HEK293 (cell line): ENCODE measurements around the gene JAZF1.

ENCODE experiments used
- CTCF ChIA-PET: fragments of 350-600 bp; formaldehyde crosslinking; extraction: SDS; loops from one replicate; lab custom pipeline; 2021; ENCODE audit warnings: antibody characterized with exemption; lab: Yijun Ruan, JAX
- POLR2A ChIA-PET: fragments of 300-600 bp; formaldehyde crosslinking; extraction: SDS; loops from one replicate; lab custom pipeline; 2020; ENCODE audit warnings: antibody characterized with exemption, inconsistent platforms; lab: Yijun Ruan, JAX
- H3K27ac ChIP-seq: fragments of 200-500 bp; sonication (Bioruptor generic); 2 replicates; pipeline ENCODE4 v1.5.1; 2014; ENCODE audit warnings: low read depth, low read length, control low read depth, inconsistent platforms; ENCODE audit errors: extremely low read depth
- H3K36me3 ChIP-seq, 2 experiments: fragments of 200-500 bp in 1 of 2; sonication (Bioruptor generic) in 1 of 2; 1 replicate in 1 of 2; 2 replicates in 1 of 2; pipeline ENCODE4 v1.5.1; 2014 to 2017; ENCODE audit warnings: inconsistent platforms in 2 of 2, low read length in 2 of 2; ENCODE audit not compliant: control insufficient read depth in 2 of 2, insufficient read depth in 1 of 2
- H3K4me1 ChIP-seq: fragments of 200-500 bp; sonication (Bioruptor generic); 2 replicates; pipeline ENCODE4 v1.5.1; 2014; ENCODE audit warnings: mild to moderate bottlenecking, low read length, inconsistent platforms; ENCODE audit not compliant: control insufficient read depth, insufficient read depth
- H3K4me3 ChIP-seq: 2 replicates; pipeline ENCODE4 v1.5.1; 2011; ENCODE audit warnings: low read depth, mild to moderate bottlenecking, control low read depth, low read length, moderate library complexity
- H3K9me3 ChIP-seq: fragments of 200-500 bp; sonication (Bioruptor generic); 2 replicates; pipeline ENCODE4 v1.5.1; 2014; ENCODE audit warnings: low read depth, low read length, inconsistent platforms; ENCODE audit not compliant: control insufficient read depth, insufficient read depth
- KLF8 ChIP-seq: fragments of 450-650 bp; formaldehyde crosslinking; IDR thresholded peaks from 2 replicates; pipeline ENCODE4 v1.5.1; 2016; ENCODE audit warnings: missing biosample characterization, missing genetic modification characterization
- ZBTB7A ChIP-seq: fragments of 450-650 bp; formaldehyde crosslinking; IDR thresholded peaks from 2 replicates; pipeline ENCODE4 v1.5.1; 2016; ENCODE audit warnings: low read depth, missing biosample characterization, missing genetic modification characterization
- ZFHX2 ChIP-seq: fragments of 450-650 bp; formaldehyde crosslinking; conservative IDR thresholded peaks from 2 replicates; pipeline ENCODE4 v1.5.1; 2016; ENCODE audit warnings: missing biosample characterization, missing genetic modification characterization
- ZNF175 ChIP-seq: fragments of 450-650 bp; formaldehyde crosslinking; IDR thresholded peaks from 2 replicates; pipeline ENCODE4 v1.5.1; 2016; ENCODE audit warnings: missing biosample characterization, missing genetic modification characterization
- ZNF37A ChIP-seq: fragments of 450-650 bp; IDR thresholded peaks from 2 replicates; pipeline ENCODE4 v1.5.1; 2018; ENCODE audit warnings: missing biosample characterization, missing genetic modification characterization
- ZNF426 ChIP-seq: fragments of 450-650 bp; formaldehyde crosslinking; IDR thresholded peaks from 2 replicates; pipeline ENCODE4 v1.5.1; 2017; ENCODE audit warnings: missing biosample characterization, missing genetic modification characterization, mild to moderate bottlenecking, inconsistent platforms, moderate library complexity
- ZNF501 ChIP-seq: fragments of 450-650 bp; formaldehyde crosslinking; IDR thresholded peaks from 2 replicates; pipeline ENCODE4 v1.5.1; 2016; ENCODE audit warnings: missing biosample characterization, missing genetic modification characterization
- ZNF544 ChIP-seq: fragments of 450-650 bp; formaldehyde crosslinking; IDR thresholded peaks from 2 replicates; pipeline ENCODE4 v1.5.0; 2017; ENCODE audit warnings: missing biosample characterization, missing genetic modification characterization
- ZNF670 ChIP-seq: fragments of 450-650 bp; formaldehyde crosslinking; IDR thresholded peaks from 2 replicates; pipeline ENCODE4 v1.5.1; 2016; ENCODE audit warnings: missing biosample characterization, missing genetic modification characterization, low read depth
- ZNF791 ChIP-seq: fragments of 450-650 bp; formaldehyde crosslinking; IDR thresholded peaks from 2 replicates; pipeline ENCODE4 v1.5.1; 2016; ENCODE audit warnings: missing biosample characterization, missing genetic modification characterization
- ZNF792 ChIP-seq: fragments of 450-650 bp; formaldehyde crosslinking; IDR thresholded peaks from 2 replicates; pipeline ENCODE4 v1.5.1; 2016; ENCODE audit warnings: missing biosample characterization, missing genetic modification characterization
- TF ChIP-seq, protein P1 (sequence below): fragments of 450-650 bp; formaldehyde crosslinking; IDR thresholded peaks from 2 replicates; pipeline ENCODE4 v1.5.1; 2016; ENCODE audit warnings: missing biosample characterization, missing genetic modification characterization
- TF ChIP-seq, protein P2 (sequence below): fragments of 450-650 bp; formaldehyde crosslinking; IDR thresholded peaks from 2 replicates; pipeline ENCODE4 v1.5.1; 2016; ENCODE audit warnings: missing biosample characterization, missing genetic modification characterization
- TF ChIP-seq, protein P3 (sequence below): fragments of 450-650 bp; formaldehyde crosslinking; IDR thresholded peaks from 2 replicates; pipeline ENCODE4 v1.5.1; 2016; ENCODE audit warnings: missing biosample characterization, missing genetic modification characterization, low read depth
- TF ChIP-seq, protein P4 (sequence below): IDR thresholded peaks from 2 replicates; pipeline ENCODE4 v1.6.1; 2011; ENCODE audit warnings: mild to moderate bottlenecking, low read depth, low read length, borderline replicate concordance
- TF ChIP-seq, protein P5 (sequence below): fragments of 450-650 bp; formaldehyde crosslinking; IDR thresholded peaks from 2 replicates; pipeline ENCODE4 v1.5.1; 2016; ENCODE audit warnings: missing biosample characterization, missing genetic modification characterization
- TF ChIP-seq, protein P6 (sequence below): fragments of 450-650 bp; formaldehyde crosslinking; IDR thresholded peaks from 2 replicates; pipeline ENCODE4 v1.5.1; 2017; ENCODE audit warnings: missing biosample characterization, missing genetic modification characterization

The JAZF1 gene

DNA sequence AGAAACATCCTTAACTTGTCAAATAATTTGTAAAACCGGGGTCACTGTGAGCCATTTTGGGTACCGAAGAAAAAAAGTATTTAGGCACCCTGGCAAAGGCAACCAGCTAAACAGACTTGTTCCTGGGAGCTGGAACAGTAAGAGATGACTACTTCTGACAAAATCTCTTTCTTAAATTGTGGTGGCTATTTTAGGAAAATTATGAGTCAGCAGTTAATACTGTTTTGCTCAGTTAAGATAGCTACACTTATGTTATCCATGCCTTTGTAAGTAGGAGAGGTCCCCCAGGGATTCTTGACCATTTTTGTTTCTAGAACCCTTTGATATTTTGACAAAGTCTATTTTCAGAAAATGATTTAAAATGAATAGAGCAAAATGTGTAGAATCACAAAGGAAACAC, 372.0 kb downstream of the JAZF1 start (continued):
- TF ChIP-seq, protein P1, sequence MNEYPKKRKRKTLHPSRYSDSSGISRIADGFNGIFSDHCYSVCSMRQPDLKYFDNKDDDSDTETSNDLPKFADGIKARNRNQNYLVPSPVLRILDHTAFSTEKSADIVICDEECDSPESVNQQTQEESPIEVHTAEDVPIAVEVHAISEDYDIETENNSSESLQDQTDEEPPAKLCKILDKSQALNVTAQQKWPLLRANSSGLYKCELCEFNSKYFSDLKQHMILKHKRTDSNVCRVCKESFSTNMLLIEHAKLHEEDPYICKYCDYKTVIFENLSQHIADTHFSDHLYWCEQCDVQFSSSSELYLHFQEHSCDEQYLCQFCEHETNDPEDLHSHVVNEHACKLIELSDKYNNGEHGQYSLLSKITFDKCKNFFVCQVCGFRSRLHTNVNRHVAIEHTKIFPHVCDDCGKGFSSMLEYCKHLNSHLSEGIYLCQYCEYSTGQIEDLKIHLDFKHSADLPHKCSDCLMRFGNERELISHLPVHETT (tag by site-specific recombination): no peak
- TF ChIP-seq ZNF544 (tag by site-specific recombination): no peak
- no peak for TF ChIP-seq ZNF426 (tag by site-specific recombination)

DNA sequence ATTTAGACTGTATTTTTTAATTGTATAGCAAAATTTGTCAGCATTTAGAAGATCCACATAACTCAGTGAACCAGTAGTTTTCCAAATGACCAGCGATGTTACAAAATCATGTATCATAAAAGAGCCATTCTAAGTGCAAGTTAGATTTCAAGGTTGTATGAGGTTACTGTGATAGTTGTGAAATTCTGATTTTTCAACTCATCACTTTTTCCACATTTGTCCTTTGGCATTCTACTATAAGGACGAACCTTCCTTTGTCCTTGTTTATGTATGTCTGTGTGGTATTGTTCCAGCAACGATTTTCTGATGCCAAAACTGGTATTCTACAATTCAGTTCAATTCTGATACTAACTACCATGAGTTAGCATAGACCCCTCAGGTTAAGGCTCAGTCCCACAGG, 376.5 kb downstream of the JAZF1 start:
- Histone ChIP-seq H3K9me3 (no peaks in the 10 kb centered on the region), H3K4me1 (no peaks in the 10 kb centered on the region; the same call in 1 of the 2 replicates), H3K36me3 (peaks cover 0 to 7% of the 10 kb centered on the region in 2 experiments; a peak in 1 of 3 replicates), H3K27ac (no peak overlapping the region), H3K4me3 (no peak overlapping the region)
- CTCF ChIA-PET: no interaction called here
- POLR2A ChIA-PET: no interaction called here
- TF ChIP-seq, protein P2, sequence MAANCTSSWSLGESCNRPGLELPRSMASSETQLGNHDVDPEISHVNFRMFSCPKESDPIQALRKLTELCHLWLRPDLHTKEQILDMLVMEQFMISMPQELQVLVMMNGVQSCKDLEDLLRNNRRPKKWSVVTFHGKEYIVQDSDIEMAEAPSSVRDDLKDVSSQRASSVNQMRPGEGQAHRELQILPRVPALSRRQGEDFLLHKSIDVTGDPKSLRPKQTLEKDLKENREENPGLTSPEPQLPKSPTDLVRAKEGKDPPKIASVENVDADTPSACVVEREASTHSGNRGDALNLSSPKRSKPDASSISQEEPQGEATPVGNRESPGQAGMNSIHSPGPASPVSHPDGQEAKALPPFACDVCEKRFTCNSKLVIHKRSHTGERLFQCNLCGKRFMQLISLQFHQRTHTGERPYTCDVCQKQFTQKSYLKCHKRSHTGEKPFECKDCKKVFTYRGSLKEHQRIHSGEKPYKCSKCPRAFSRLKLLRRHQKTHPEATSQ (tag by site-specific recombination): no peak
- TF ChIP-seq ZNF670 (tag by site-specific recombination): no peak
- no peak for TF ChIP-seq ZNF175 (tag by site-specific recombination)
- TF ChIP-seq, protein P3, sequence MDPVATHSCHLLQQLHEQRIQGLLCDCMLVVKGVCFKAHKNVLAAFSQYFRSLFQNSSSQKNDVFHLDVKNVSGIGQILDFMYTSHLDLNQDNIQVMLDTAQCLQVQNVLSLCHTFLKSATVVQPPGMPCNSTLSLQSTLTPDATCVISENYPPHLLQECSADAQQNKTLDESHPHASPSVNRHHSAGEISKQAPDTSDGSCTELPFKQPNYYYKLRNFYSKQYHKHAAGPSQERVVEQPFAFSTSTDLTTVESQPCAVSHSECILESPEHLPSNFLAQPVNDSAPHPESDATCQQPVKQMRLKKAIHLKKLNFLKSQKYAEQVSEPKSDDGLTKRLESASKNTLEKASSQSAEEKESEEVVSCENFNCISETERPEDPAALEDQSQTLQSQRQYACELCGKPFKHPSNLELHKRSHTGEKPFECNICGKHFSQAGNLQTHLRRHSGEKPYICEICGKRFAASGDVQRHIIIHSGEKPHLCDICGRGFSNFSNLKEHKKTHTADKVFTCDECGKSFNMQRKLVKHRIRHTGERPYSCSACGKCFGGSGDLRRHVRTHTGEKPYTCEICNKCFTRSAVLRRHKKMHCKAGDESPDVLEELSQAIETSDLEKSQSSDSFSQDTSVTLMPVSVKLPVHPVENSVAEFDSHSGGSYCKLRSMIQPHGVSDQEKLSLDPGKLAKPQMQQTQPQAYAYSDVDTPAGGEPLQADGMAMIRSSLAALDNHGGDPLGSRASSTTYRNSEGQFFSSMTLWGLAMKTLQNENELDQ (tag by site-specific recombination): no peak
- TF ChIP-seq, protein P4, sequence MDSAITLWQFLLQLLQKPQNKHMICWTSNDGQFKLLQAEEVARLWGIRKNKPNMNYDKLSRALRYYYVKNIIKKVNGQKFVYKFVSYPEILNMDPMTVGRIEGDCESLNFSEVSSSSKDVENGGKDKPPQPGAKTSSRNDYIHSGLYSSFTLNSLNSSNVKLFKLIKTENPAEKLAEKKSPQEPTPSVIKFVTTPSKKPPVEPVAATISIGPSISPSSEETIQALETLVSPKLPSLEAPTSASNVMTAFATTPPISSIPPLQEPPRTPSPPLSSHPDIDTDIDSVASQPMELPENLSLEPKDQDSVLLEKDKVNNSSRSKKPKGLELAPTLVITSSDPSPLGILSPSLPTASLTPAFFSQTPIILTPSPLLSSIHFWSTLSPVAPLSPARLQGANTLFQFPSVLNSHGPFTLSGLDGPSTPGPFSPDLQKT: no peak
- TF ChIP-seq ZBTB7A (tag by site-specific recombination): no peak
- no peak for TF ChIP-seq ZNF37A (tag by site-specific recombination)
- TF ChIP-seq, protein P5, sequence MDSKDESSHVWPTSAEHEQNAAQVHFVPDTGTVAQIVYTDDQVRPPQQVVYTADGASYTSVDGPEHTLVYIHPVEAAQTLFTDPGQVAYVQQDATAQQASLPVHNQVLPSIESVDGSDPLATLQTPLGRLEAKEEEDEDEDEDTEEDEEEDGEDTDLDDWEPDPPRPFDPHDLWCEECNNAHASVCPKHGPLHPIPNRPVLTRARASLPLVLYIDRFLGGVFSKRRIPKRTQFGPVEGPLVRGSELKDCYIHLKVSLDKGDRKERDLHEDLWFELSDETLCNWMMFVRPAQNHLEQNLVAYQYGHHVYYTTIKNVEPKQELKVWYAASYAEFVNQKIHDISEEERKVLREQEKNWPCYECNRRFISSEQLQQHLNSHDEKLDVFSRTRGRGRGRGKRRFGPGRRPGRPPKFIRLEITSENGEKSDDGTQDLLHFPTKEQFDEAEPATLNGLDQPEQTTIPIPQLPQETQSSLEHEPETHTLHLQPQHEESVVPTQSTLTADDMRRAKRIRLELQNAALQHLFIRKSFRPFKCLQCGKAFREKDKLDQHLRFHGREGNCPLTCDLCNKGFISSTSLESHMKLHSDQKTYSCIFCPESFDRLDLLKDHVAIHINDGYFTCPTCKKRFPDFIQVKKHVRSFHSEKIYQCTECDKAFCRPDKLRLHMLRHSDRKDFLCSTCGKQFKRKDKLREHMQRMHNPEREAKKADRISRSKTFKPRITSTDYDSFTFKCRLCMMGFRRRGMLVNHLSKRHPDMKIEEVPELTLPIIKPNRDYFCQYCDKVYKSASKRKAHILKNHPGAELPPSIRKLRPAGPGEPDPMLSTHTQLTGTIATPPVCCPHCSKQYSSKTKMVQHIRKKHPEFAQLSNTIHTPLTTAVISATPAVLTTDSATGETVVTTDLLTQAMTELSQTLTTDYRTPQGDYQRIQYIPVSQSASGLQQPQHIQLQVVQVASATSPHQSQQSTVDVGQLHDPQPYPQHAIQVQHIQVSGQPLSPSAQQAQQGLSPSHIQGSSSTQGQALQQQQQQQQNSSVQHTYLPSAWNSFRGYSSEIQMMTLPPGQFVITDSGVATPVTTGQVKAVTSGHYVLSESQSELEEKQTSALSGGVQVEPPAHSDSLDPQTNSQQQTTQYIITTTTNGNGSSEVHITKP (tag by site-specific recombination): no peak
- TF ChIP-seq, protein P6, sequence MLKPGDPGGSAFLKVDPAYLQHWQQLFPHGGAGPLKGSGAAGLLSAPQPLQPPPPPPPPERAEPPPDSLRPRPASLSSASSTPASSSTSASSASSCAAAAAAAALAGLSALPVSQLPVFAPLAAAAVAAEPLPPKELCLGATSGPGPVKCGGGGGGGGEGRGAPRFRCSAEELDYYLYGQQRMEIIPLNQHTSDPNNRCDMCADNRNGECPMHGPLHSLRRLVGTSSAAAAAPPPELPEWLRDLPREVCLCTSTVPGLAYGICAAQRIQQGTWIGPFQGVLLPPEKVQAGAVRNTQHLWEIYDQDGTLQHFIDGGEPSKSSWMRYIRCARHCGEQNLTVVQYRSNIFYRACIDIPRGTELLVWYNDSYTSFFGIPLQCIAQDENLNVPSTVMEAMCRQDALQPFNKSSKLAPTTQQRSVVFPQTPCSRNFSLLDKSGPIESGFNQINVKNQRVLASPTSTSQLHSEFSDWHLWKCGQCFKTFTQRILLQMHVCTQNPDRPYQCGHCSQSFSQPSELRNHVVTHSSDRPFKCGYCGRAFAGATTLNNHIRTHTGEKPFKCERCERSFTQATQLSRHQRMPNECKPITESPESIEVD: no peak
- TF ChIP-seq ZNF791 (tag by site-specific recombination): no peak
- TF ChIP-seq ZFHX2 (tag by site-specific recombination): no peak
- no peak for TF ChIP-seq ZNF792
- TF ChIP-seq KLF8 (tag by site-specific recombination): no peak
- TF ChIP-seq ZNF501 (tag by site-specific recombination): no peak
